ENCODE measurements around the gene CST3.

Gene CST3

DNA sequence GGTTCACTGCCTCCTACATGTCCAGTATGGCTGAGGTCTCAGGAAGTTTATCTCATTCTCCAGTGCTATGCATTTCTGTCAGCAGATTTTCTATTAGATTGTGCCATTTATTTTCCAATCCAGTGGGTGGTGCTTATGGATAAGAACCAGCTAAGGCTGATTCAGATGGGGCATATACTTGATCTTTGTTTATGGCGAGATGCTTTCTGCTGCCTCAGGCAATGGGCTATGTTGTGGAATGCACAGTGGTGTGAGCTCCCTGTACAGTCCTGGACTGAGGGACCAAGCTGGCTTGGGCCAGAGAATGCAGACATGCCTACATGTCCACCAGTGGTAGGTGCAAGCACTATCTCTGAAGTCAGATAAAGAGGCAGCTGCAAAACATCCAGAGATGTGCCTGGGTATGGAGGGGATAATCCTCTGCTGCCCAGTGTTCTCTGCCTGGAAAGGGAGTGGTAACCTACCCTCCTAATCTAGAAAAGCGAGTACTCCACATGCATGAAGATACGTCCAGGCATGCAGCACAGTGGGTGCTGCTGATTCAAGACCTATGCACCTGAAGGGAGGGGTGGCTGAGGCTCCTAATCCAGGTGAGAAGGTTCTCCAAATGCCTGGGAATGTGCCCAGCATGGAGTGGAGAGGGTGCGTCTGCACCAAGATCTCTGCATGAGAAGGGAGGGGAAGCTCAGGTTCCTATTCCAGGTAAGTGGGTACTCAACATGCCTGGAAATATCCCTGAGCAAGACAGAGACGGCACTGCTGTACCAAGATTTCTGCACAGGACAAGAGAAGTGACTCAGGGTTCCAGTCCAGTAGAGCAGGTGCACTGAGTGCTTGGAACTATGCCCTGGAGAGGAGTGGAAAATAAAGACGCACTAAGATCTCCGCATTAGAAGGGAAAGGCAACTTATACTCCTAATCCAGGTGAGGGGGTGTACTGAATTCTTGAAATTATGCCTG lies 41.7 kb upstream of the CST3 start:
- CTCF ChIA-PET, result interaction anchor here (0.9 kb wide), 1 partner anchor 11 kb away, joined by 3 read pairs; no protein-coding TSS in a partner anchor

GRCh38 chr20:23673209-23673608 lies 35.5 kb upstream of the CST3 start:
- no peak for DNase-seq (ENCODE audit: low spot score)
- H3K27ac ChIP-seq, result no peak overlapping the region
- CTCF ChIA-PET, result no interaction called here
- POLR2A ChIA-PET (ENCODE audit: low non-redundant PET), result no interaction called here
- no peak for TF ChIP-seq CTCF (conservative IDR thresholded peaks at IDR 0.05; ENCODE audit: low read depth)

More for the DNA sequence above, 41.7 kb upstream of the CST3 start:
- no peak for DNase-seq (ENCODE audit: low spot score)
- H3K27ac ChIP-seq, result no peak overlapping the region
- TF ChIP-seq CTCF (conservative IDR thresholded peaks at IDR 0.05; ENCODE audit: low read depth), result no peak
- POLR2A ChIA-PET (ENCODE audit: low non-redundant PET), result no interaction called here

DNA sequence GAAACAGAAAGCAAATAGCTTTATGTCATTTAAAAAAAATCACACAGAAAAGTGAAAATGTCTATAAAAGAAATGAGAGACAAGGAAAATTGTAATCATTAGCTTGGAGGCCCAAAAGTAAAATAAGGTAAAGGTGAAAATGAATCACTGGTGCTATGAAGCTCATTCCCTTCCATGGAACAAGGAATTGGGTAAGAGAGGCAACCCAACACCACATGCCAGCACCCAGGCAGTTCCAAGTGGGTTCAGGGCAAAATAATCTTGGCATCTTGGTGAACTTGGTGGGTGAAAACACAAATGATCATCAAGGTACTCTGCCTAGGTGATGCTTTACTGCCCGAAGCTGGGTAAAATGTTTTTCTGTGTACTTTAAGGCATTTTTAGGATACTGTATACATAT lies 34.4 kb upstream of the CST3 start:
- no peak overlapping the region for H3K27ac ChIP-seq
- DNase-seq (ENCODE audit: low spot score), result no peak
- TF ChIP-seq CTCF (conservative IDR thresholded peaks at IDR 0.05; ENCODE audit: low read depth), result no peak
- CTCF ChIA-PET, result no interaction called here
- POLR2A ChIA-PET (ENCODE audit: low non-redundant PET), result no interaction called here

- H3K27ac ChIP-seq, result no peak overlapping the region
- POLR2A ChIA-PET (ENCODE audit: low non-redundant PET), result no interaction called here
- TF ChIP-seq CTCF (conservative IDR thresholded peaks at IDR 0.05; ENCODE audit: low read depth), result no peak
- CTCF ChIA-PET, result no interaction called here
- no peak for DNase-seq (ENCODE audit: low spot score)
These were observed 33.7 kb upstream of the CST3 start for GRCh38 chr20:23671479-23671878.

DNA sequence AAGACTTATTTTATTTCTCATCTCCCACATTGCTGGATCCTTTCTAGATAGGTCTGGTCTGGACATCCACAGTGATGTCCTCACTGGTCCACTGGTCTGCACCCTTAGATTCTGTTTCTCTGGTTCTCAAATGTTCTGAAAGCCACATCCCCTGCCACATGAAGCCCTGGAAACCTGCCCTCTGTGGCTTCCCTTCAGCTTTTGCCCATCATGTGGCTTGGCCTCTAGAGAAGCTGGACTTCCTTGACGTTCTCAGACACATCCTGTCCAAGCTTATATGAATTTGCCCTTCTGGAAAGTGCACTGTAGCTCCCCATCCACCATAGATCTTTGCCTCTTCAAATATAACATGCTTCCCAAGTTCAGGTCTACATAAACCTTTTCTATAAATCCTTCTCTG lies 32.6 kb upstream of the CST3 start:
- DNase-seq (ENCODE audit: low spot score), result no peak
- CTCF ChIA-PET, result interaction anchor here (0.5 kb wide), 1 partner anchor 1338 kb away, joined by 4 read pairs; no protein-coding TSS in a partner anchor
- POLR2A ChIA-PET (ENCODE audit: low non-redundant PET), result no interaction called here
- H3K27ac ChIP-seq, result no peak overlapping the region
- no peak for TF ChIP-seq CTCF (conservative IDR thresholded peaks at IDR 0.05; ENCODE audit: low read depth)

GRCh38 chr20:23669866-23670265 lies 32.1 kb upstream of the CST3 start:
- POLR2A ChIA-PET (ENCODE audit: low non-redundant PET), result no interaction called here

More at GRCh38 chr20:23669866-23670265, 32.1 kb upstream of the CST3 start:
- CTCF ChIA-PET, result interaction anchor here (0.5 kb wide), 1 partner anchor 1337 kb away, joined by 4 read pairs; no protein-coding TSS in a partner anchor
- no peak for TF ChIP-seq CTCF (conservative IDR thresholded peaks at IDR 0.05; ENCODE audit: low read depth)
- no peak overlapping the region for H3K27ac ChIP-seq
- DNase-seq (ENCODE audit: low spot score), result no peak
